Measurements from ENCODE around the gene BTBD16. TPM values are rescaled to one million over a fixed set of nuclear protein-coding genes. Genes with fewer than 3 reads are reported as not detected.

BTBD16 gene
- total and polyA plus RNA-seq, 2 experiments from 2014 or later: 0.47 to 0.74 TPM

- H3K9me2 ChIP-seq (replicated peaks; ENCODE audit: insufficient read depth): no peaks in the 10 kb centered on the region
- no peak for DNase-seq (ENCODE audit: low spot score)
- peak overlapping the region; percentile 53 for H3K27ac ChIP-seq
- no peaks in the 10 kb centered on the region for H3K79me2 ChIP-seq
- H3K4me2 ChIP-seq: peak overlapping the region; percentile 45
- H2AFZ ChIP-seq: peak overlapping the region; percentile 29
- H4K20me1 ChIP-seq (ENCODE audit: insufficient read depth, poor library complexity, severe bottlenecking): no peaks in the 10 kb centered on the region
- H3K36me3 ChIP-seq (replicated peaks; ENCODE audit: insufficient read depth, low read depth): no peaks in the 10 kb centered on the region
- H3K27me3 ChIP-seq: no peaks in the 10 kb centered on the region
- no peak overlapping the region for H3K4me3 ChIP-seq
- TF ChIP-seq CTCF (IDR thresholded peaks at IDR 0.05; ENCODE audit: poor library complexity) (no peak), EZH2 (IDR thresholded peaks at IDR 0.05; ENCODE audit: borderline replicate concordance) (no peak), EZH2phosphoT487 (IDR thresholded peaks at IDR 0.05; ENCODE audit: low read depth, severe bottlenecking, unreplicated experiment) (no peak)
- H3K4me1 ChIP-seq (ENCODE audit: insufficient read depth): no peaks in the 10 kb centered on the region
- WGBS (ENCODE audit: low lambda C conversion rate, missing lambda C conversion rate): 77% methylated on average over 16 of the region's 16 CpGs
- no peaks in the 10 kb centered on the region for H3K9me3 ChIP-seq (ENCODE audit: low read depth)
These were observed 60.7 kb downstream of the BTBD16 start for GRCh38 chr10:122331615-122332446.

GRCh38 chr10:122333037-122333436 lies 61.9 kb downstream of the BTBD16 start:
- no peaks in the 10 kb centered on the region for H3K9me3 ChIP-seq (ENCODE audit: low read depth)
- no peak for DNase-seq (ENCODE audit: low spot score)
- H3K4me1 ChIP-seq (ENCODE audit: insufficient read depth): no peaks in the 10 kb centered on the region
- no peak overlapping the region for H3K27ac ChIP-seq
- no peaks in the 10 kb centered on the region for H3K9me2 ChIP-seq (replicated peaks; ENCODE audit: insufficient read depth)
- no peaks in the 10 kb centered on the region for H3K79me2 ChIP-seq
- no peak for TF ChIP-seq EZH2 (IDR thresholded peaks at IDR 0.05; ENCODE audit: borderline replicate concordance)
- no peak for TF ChIP-seq CTCF (IDR thresholded peaks at IDR 0.05; ENCODE audit: poor library complexity)
- TF ChIP-seq EZH2phosphoT487 (IDR thresholded peaks at IDR 0.05; ENCODE audit: low read depth, severe bottlenecking, unreplicated experiment): no peak
- H3K4me2 ChIP-seq: no peak overlapping the region
- H3K36me3 ChIP-seq (replicated peaks; ENCODE audit: insufficient read depth, low read depth): no peaks in the 10 kb centered on the region
- WGBS (ENCODE audit: low lambda C conversion rate, missing lambda C conversion rate): 91% methylated on average over 4 of the region's 4 CpGs
- H3K4me3 ChIP-seq: no peak overlapping the region
- H3K27me3 ChIP-seq: no peaks in the 10 kb centered on the region
- H4K20me1 ChIP-seq (ENCODE audit: insufficient read depth, poor library complexity, severe bottlenecking): no peaks in the 10 kb centered on the region
- H2AFZ ChIP-seq: no peak overlapping the region

GRCh38 chr10:122336332-122336731 lies 65.2 kb downstream of the BTBD16 start:
- H2AFZ ChIP-seq: no peak overlapping the region
- H3K79me2 ChIP-seq: no peaks in the 10 kb centered on the region
- H3K9me2 ChIP-seq (replicated peaks; ENCODE audit: insufficient read depth): no peaks in the 10 kb centered on the region

More at GRCh38 chr10:122336332-122336731, 65.2 kb downstream of the BTBD16 start:
- Histone ChIP-seq H4K20me1 (ENCODE audit: insufficient read depth, poor library complexity, severe bottlenecking) (no peaks in the 10 kb centered on the region), H3K9me3 (ENCODE audit: low read depth) (no peaks in the 10 kb centered on the region), H3K27me3 (no peaks in the 10 kb centered on the region), H3K4me1 (ENCODE audit: insufficient read depth) (no peaks in the 10 kb centered on the region), H3K27ac (no peak overlapping the region), H3K4me2 (no peak overlapping the region), H3K36me3 (replicated peaks; ENCODE audit: insufficient read depth, low read depth) (no peaks in the 10 kb centered on the region), H3K4me3 (no peak overlapping the region)
- TF ChIP-seq CTCF (IDR thresholded peaks at IDR 0.05; ENCODE audit: poor library complexity): no peak
- TF ChIP-seq EZH2phosphoT487 (IDR thresholded peaks at IDR 0.05; ENCODE audit: low read depth, severe bottlenecking, unreplicated experiment): no peak
- no peak for TF ChIP-seq EZH2 (IDR thresholded peaks at IDR 0.05; ENCODE audit: borderline replicate concordance)
- 95% methylated on average over 10 of the region's 10 CpGs for WGBS (ENCODE audit: low lambda C conversion rate, missing lambda C conversion rate)
- no peak for DNase-seq (ENCODE audit: low spot score)
